ENCODE results near the gene FBXW7. TPM values are rescaled to one million over a fixed set of nuclear protein-coding genes. Genes with fewer than 3 reads are reported as not detected.

The FBXW7 gene
- total and polyA plus RNA-seq, 2 donors (not counting 1 experiment from before 2014, with no cell fraction given) = 23.0 to 125 TPM

DNA sequence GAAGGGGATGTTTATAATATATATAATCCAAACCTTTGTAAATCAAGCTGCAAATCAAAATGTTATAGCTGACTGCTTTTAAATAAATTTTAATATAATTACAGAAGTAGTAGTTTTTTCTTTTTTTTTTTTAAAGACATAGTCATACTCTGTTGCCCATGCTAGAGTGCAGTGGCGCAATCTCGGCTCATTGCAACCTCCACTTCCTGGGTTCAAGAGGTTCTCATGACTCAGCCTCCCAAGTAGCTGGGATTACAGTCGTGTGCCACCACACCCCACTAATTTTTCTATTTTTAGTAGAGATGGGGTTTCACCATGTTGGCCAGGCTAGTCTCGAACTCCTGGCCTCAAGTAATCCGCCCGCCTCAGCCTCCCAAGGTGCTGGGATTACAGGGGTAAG lies 178.7 kb downstream of the FBXW7 start:
- Histone ChIP-seq H3K4me1 (ENCODE audit: control insufficient read depth in 2 of 2, insufficient read depth in 2 of 2, low read length in 2 of 2) (peaks cover 13 to 25% of the 10 kb centered on the region in 2 donors), H3K79me2 (ENCODE audit: control insufficient read depth, insufficient read depth, low read length) (peaks cover 10% of the 10 kb centered on the region), H3K9ac (ENCODE audit: low read length) (no peak overlapping the region), H3K27me3 (replicated peaks in 1 of 4; ENCODE audit: control extremely low read depth in 1 of 4, control insufficient read depth in 3 of 4, insufficient read depth in 4 of 4, low read length in 3 of 4) (no peaks in the 10 kb centered on the region), H4K20me1 (ENCODE audit: control insufficient read depth, insufficient read depth, low read length, poor library complexity, severe bottlenecking) (no peaks in the 10 kb centered on the region), H3K27ac (ENCODE audit: low read length in 2 of 2) (no peak overlapping the region), H3K36me3 (replicated peaks in 1 of 2; ENCODE audit: control extremely low read depth in 1 of 2, control insufficient read depth in 1 of 2, extremely low read depth in 1 of 2, insufficient read depth in 2 of 2, low read length in 1 of 2) (no peaks in the 10 kb centered on the region), H3K9me3 (ENCODE audit: control extremely low read depth in 1 of 3, control insufficient read depth in 2 of 3, insufficient read depth in 1 of 3, low read length in 2 of 3) (no peaks in the 10 kb centered on the region), H3K4me3 (ENCODE audit: control extremely low read depth in 1 of 5, extremely low read depth in 1 of 5, insufficient read depth in 1 of 5, low read depth in 2 of 5, low read length in 4 of 5) (no peak overlapping the region), H2AFZ (ENCODE audit: insufficient read depth, low read depth, low read length, poor library complexity, severe bottlenecking) (no peak overlapping the region), H3K4me2 (replicated peaks; ENCODE audit: low read depth, low read length, poor library complexity, severe bottlenecking) (no peak overlapping the region)
- POLR2A ChIA-PET = no interaction called here
- no peak overlapping the region for H3K27ac Mint-ChIP-seq
- H3K4me1 Mint-ChIP-seq = peaks cover 33% of the 10 kb centered on the region
- ATAC-seq (ENCODE audit: low read depth) (no peak), DNase-seq (no peak)
- no peaks in the 10 kb centered on the region for H3K9me3 Mint-ChIP-seq (ENCODE audit: insufficient read depth)
- no peaks in the 10 kb centered on the region for H3K27me3 Mint-ChIP-seq
- WGBS (ENCODE audit: insufficient coverage) = no CpG with 5 or more reads among the region's 6 CpGs
- TF ChIP-seq EZH2 (IDR thresholded peaks at IDR 0.05; ENCODE audit: borderline replicate concordance, insufficient read depth, low read depth, low read length, poor library complexity, severe bottlenecking) (no peak), CTCF (IDR thresholded peaks at IDR 0.05) (no peak)
- no peak overlapping the region for H3K4me3 Mint-ChIP-seq
- intact Hi-C loops (cut with micrococcal nuclease) = no loop called here
- CTCF ChIA-PET = no interaction called here

DNA sequence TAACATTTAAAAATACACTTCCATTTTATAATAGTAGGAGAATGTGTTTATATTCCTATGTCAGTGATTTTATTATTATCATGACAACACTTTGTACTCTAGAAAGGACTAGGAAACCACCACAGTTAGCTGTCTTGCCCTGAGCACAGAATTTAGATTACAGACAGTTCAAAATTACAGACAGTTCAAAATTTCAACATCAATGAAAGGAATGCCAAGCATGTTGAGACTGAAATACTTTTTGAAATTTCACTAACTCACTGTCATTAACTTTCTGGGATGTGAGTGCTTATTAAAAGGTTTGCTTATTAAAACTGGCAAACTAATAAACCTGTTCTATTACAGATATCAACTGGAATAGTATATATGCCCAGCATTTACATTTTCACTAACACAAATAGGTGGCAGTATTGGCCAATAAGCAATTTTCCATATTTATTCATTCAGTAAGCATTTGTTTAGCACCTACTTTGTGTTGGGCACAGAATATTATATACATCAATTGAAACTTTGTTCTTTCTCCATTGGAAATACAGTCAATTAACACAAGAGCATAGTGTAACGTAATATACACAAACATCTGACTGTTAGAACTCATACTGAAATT lies 179.4 kb downstream of the FBXW7 start:
- no peak for TF ChIP-seq EZH2 (IDR thresholded peaks at IDR 0.05; ENCODE audit: borderline replicate concordance, insufficient read depth, low read depth, low read length, poor library complexity, severe bottlenecking)
- no peak for TF ChIP-seq CTCF (IDR thresholded peaks at IDR 0.05)

More for the DNA sequence above, 179.4 kb downstream of the FBXW7 start:
- Histone ChIP-seq H3K4me2 (replicated peaks; ENCODE audit: low read depth, low read length, poor library complexity, severe bottlenecking) (no peak overlapping the region), H3K4me1 (ENCODE audit: control insufficient read depth in 2 of 2, insufficient read depth in 2 of 2, low read length in 2 of 2) (peaks cover 14 to 25% of the 10 kb centered on the region in 2 donors), H3K9ac (ENCODE audit: low read length) (no peak overlapping the region), H3K27ac (ENCODE audit: low read length in 2 of 2) (no peak overlapping the region), H3K36me3 (replicated peaks in 1 of 2; ENCODE audit: control extremely low read depth in 1 of 2, control insufficient read depth in 1 of 2, extremely low read depth in 1 of 2, insufficient read depth in 2 of 2, low read length in 1 of 2) (no peaks in the 10 kb centered on the region), H3K4me3 (ENCODE audit: control extremely low read depth in 1 of 5, extremely low read depth in 1 of 5, insufficient read depth in 1 of 5, low read depth in 2 of 5, low read length in 4 of 5) (no peak overlapping the region), H3K9me3 (ENCODE audit: control extremely low read depth in 1 of 3, control insufficient read depth in 2 of 3, insufficient read depth in 1 of 3, low read length in 2 of 3) (no peaks in the 10 kb centered on the region), H4K20me1 (ENCODE audit: control insufficient read depth, insufficient read depth, low read length, poor library complexity, severe bottlenecking) (no peaks in the 10 kb centered on the region), H3K27me3 (replicated peaks in 1 of 4; ENCODE audit: control extremely low read depth in 1 of 4, control insufficient read depth in 3 of 4, insufficient read depth in 4 of 4, low read length in 3 of 4) (no peaks in the 10 kb centered on the region), H3K79me2 (ENCODE audit: control insufficient read depth, insufficient read depth, low read length) (peaks cover 10% of the 10 kb centered on the region), H2AFZ (ENCODE audit: insufficient read depth, low read depth, low read length, poor library complexity, severe bottlenecking) (no peak overlapping the region)
- no peak overlapping the region for H3K4me3 Mint-ChIP-seq
- peaks cover 34% of the 10 kb centered on the region for H3K4me1 Mint-ChIP-seq
- no peaks in the 10 kb centered on the region for H3K9me3 Mint-ChIP-seq (ENCODE audit: insufficient read depth)
- intact Hi-C loops (cut with micrococcal nuclease) = no loop called here
- H3K27me3 Mint-ChIP-seq = no peaks in the 10 kb centered on the region
- POLR2A ChIA-PET = no interaction called here
- DNase-seq = no peak
- no peak overlapping the region for H3K27ac Mint-ChIP-seq
- CTCF ChIA-PET = interaction anchor here (0.5 kb wide), 1 partner anchor 127 kb away, joined by 3 read pairs; no protein-coding TSS in a partner anchor
- no peak for ATAC-seq (ENCODE audit: low read depth)
- no CpG with 5 or more reads among the region's 1 CpG for WGBS (ENCODE audit: insufficient coverage)
